Tibial artery (tissue), 4 donors: Measurements from ENCODE around the gene TUNAR.

Source experiments
- DNase-seq, 2 donors: peaks; one replicate each; pipeline ENCODE4 v3.0.0-alpha.2; 2019
- H3K27ac ChIP-seq, 2 donors: fragments of 200-600 bp; sonication (generic) in 1 of 2; 1 replicate in 1 of 2; 2 replicates in 1 of 2; pipeline ENCODE4 v1.5.1; 2018 to 2019; ENCODE audit warnings: mild to moderate bottlenecking in 1 of 2
- H3K27me3 ChIP-seq, 2 donors: fragments of 200-600 bp; sonication (generic) in 1 of 2; one replicate each; pipeline versions ENCODE4 v1.5.1 to v1.6.0; 2016 to 2019
- H3K36me3 ChIP-seq, 3 donors: fragments of 200-600 bp; sonication (generic) in 2 of 3; one replicate each; pipeline ENCODE4 v1.5.1; 2016 to 2019; ENCODE audit warnings: mild to moderate bottlenecking in 2 of 3
- H3K4me1 ChIP-seq, 4 donors: fragments of 200-600 bp; sonication (generic) in 2 of 4; 1 replicate in 3 of 4; 2 replicates in 1 of 4; pipeline ENCODE4 v1.5.1; 2016 to 2019
- H3K4me3 ChIP-seq, 2 donors: fragments of 200-600 bp; sonication (generic) in 1 of 2; 1 replicate in 1 of 2; 2 replicates in 1 of 2; pipeline ENCODE4 v1.5.1; 2018 to 2019; ENCODE audit warnings: mild to moderate bottlenecking in 2 of 2
- H3K9me3 ChIP-seq, 3 donors: fragments of 200-600 bp; sonication (generic) in 1 of 3; one replicate each; pipeline ENCODE4 v1.5.1; 2016 to 2019
- intact Hi-C: fragments of 100-400 bp; cut with DNase I; formaldehyde crosslinking; loops from one replicate; pipeline ENCODE4 v1.15.0; 2023; ENCODE audit warnings: low total_unique reads
- TF ChIP-seq, protein P1 (sequence below), 2 experiments: fragments of 200-600 bp in 1 of 2; fragments of 450-650 bp in 1 of 2; IDR thresholded peaks; one replicate each; pipeline ENCODE4 v1.5.1; 2017 to 2019; ENCODE audit warnings: antibody characterized with exemption in 2 of 2, mild to moderate bottlenecking in 1 of 2, moderate library complexity in 1 of 2

Gene TUNAR

DNA sequence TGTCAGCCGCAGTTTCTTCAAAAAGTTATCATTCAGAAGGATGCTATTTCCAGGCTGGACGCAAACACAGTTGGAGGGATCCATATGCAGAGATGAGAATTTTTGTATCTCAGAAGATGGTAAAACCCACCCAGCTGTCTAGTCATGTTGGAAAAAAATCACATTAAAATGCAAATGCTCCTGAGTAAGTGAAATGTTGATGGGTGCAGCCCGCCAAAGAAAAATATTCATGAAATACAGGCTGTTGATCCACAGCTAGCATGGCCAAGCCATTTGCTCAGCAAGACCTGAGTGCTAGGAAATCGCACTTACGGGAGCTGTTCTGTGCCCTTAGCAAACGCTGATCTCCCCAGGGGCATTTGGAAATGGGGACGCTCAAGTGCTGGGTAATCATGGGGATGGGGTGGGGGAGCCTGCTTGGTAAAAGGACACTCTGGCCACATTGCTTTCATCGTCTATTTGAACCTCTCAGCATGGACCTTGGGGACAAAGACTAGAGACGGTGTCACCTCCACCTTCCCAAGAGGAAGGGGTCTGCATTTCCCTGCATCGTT, 25.7 kb downstream of the TUNAR start:
- Histone ChIP-seq H3K36me3 (no peaks in the 10 kb centered on the region), H3K4me3 (no peak overlapping the region), H3K27me3 (peaks cover 0 to 5% of the 10 kb centered on the region in 2 donors), H3K27ac (no peak overlapping the region), H3K4me1 (no peaks in the 10 kb centered on the region), H3K9me3 (no peaks in the 10 kb centered on the region)
- TF ChIP-seq, protein P1, sequence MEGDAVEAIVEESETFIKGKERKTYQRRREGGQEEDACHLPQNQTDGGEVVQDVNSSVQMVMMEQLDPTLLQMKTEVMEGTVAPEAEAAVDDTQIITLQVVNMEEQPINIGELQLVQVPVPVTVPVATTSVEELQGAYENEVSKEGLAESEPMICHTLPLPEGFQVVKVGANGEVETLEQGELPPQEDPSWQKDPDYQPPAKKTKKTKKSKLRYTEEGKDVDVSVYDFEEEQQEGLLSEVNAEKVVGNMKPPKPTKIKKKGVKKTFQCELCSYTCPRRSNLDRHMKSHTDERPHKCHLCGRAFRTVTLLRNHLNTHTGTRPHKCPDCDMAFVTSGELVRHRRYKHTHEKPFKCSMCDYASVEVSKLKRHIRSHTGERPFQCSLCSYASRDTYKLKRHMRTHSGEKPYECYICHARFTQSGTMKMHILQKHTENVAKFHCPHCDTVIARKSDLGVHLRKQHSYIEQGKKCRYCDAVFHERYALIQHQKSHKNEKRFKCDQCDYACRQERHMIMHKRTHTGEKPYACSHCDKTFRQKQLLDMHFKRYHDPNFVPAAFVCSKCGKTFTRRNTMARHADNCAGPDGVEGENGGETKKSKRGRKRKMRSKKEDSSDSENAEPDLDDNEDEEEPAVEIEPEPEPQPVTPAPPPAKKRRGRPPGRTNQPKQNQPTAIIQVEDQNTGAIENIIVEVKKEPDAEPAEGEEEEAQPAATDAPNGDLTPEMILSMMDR (IDR thresholded peaks at IDR 0.05) = no peak
- DNase-seq = no peak
- intact Hi-C loops = no loop called here

DNA sequence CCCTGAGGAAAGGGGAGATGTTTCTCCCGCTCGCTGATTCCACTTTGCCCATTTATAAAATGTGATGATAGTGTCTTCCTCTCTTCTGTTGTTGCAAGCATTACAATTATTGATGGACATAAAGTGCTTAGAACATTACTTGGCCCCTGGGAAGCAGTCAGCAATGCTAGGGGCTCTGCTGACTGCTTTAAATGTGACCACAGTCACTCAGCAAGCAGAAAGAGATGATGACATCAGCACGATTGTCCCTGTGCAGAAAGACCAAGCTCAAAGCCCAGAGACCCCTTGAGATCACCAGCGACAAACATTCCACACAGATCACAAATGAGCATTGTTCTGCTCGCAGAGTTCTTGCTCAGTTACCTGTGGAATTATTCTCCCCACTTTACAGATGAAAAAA, 26.5 kb downstream of the TUNAR start:
- Histone ChIP-seq H3K4me1 (no peaks in the 10 kb centered on the region), H3K9me3 (no peaks in the 10 kb centered on the region), H3K27ac (no peak overlapping the region), H3K36me3 (no peaks in the 10 kb centered on the region), H3K4me3 (no peak overlapping the region), H3K27me3 (peaks cover 0 to 5% of the 10 kb centered on the region in 2 donors)
- TF ChIP-seq, protein P1 (IDR thresholded peaks at IDR 0.05) = no peak
- no peak for DNase-seq
- intact Hi-C loops = no loop called here

DNA sequence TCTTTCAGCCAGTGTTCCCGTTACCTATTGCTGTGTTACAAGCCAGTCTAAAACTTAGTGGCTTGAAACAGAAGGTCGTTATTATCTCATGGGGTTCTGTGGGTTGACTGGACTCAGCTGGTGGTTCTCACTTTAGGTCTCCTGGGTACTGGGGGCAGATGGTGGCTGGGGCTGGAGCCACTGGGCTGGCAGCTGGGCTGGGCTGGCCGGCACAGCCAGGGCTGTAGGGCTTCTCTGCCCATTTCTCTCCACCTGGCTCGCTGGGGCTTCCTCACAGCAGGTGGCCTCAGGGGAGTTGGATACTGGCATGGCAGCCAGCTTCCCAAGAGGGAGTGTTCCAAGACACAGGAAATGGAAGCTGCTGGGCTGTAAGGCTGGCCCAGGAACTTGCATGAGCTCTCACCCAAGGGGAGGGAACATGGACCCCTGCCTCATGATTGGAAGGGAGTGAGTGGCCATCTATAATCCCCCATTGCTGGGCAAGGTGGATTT, 27.0 kb downstream of the TUNAR start:
- Histone ChIP-seq H3K4me3 (no peak overlapping the region), H3K4me1 (no peaks in the 10 kb centered on the region), H3K27ac (no peak overlapping the region), H3K27me3 (peaks cover 0 to 5% of the 10 kb centered on the region in 2 donors), H3K9me3 (no peaks in the 10 kb centered on the region), H3K36me3 (no peaks in the 10 kb centered on the region)
- TF ChIP-seq, protein P1 (IDR thresholded peaks at IDR 0.05) = no peak
- intact Hi-C loops = no loop called here
- no peak for DNase-seq

DNA sequence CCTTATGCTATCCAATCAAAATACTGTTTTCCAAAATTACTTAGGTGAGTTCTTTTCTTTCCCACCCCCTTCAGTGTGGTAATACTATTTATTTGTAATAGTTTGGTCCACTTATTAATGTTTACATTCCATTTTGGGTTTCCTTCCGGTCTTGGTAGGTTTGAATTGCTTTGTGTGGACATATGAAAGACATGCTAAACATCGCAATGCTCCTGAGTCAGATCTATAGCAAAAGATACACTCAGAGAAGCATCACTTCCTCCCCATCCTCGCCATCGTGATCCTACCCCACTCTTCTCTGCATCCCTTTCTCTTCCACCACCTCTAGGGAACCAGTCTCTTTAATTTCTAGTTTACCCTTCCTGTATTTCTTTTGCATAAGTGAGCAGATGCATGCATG, 30.0 kb downstream of the TUNAR start:
- H3K27me3 ChIP-seq = peaks cover 0 to 5% of the 10 kb centered on the region in 2 donors
- intact Hi-C loops = no loop called here
- no peaks in the 10 kb centered on the region for H3K9me3 ChIP-seq
- H3K4me3 ChIP-seq = no peak overlapping the region
- no peak overlapping the region for H3K27ac ChIP-seq
- no peaks in the 10 kb centered on the region for H3K4me1 ChIP-seq
- no peaks in the 10 kb centered on the region for H3K36me3 ChIP-seq
- DNase-seq = no peak
- TF ChIP-seq, protein P1 (IDR thresholded peaks at IDR 0.05) = no peak

DNA sequence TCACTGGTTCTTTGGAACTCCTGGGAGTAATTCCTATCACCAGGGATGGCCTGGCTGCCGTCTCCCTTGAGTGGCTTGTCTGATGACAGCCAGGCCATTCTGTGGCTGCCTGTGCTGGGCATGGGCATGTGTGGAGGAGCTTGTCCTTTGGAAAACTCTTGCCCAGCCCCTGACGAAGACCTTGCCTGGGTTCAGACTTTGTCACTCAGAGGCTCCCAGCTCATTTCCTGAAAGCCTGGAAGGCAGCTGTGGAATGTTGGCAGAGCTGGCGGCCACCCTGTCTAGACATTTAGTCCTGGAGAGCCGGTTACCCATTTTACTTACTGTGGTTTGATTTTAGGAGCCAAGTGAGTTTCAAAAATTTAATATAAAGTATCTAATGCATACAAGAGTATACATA, 34.0 kb downstream of the TUNAR start:
- Histone ChIP-seq H3K27ac (no peak overlapping the region), H3K9me3 (no peaks in the 10 kb centered on the region), H3K4me1 (no peaks in the 10 kb centered on the region), H3K36me3 (no peaks in the 10 kb centered on the region), H3K4me3 (no peak overlapping the region), H3K27me3 (no peaks in the 10 kb centered on the region)
- intact Hi-C loops = no loop called here
- no peak for DNase-seq
- TF ChIP-seq, protein P1 (IDR thresholded peaks at IDR 0.05) = no peak

DNA sequence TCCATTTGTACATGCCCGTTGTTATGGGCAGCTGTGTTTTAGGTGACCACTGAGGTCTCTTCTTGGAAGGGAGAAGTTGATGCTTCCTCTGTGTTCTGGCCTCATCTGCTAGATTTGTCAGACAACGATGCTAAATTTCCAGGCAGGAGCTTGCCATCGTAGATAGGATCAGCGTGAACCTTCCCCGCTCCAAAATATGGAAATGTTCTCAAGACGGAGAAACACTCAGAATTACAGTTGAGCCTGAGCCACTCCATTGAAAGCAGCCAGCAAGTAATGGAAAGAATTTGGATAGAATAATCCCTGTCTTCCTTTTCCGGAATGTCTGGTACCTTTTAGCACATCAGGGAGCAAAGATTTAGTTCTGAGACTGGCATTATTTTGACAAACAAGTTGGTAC, 34.8 kb downstream of the TUNAR start:
- no peaks in the 10 kb centered on the region for H3K36me3 ChIP-seq
- intact Hi-C loops = no loop called here
- H3K27me3 ChIP-seq = no peaks in the 10 kb centered on the region
- no peak for DNase-seq
- TF ChIP-seq, protein P1 (IDR thresholded peaks at IDR 0.05) = no peak
- H3K4me1 ChIP-seq = no peaks in the 10 kb centered on the region
- no peak overlapping the region for H3K4me3 ChIP-seq
- no peak overlapping the region for H3K27ac ChIP-seq
- no peaks in the 10 kb centered on the region for H3K9me3 ChIP-seq
